GM13976 (cell line): ENCODE results near the gene GIGYF1.
"Not testable (repeated sequence)": the region's sequence is repeated elsewhere in the genome, so short reads cannot be mapped to it uniquely, and the experiment has no call there.

ENCODE experiments used
- DNase-seq: peaks from one replicate; pipeline ENCODE4 v3.0.0; 2012; ENCODE audit warnings: low spot score
- CTCF ChIP-seq: IDR thresholded peaks from 2 replicates; pipeline ENCODE4 v1.5.1; 2012; ENCODE audit warnings: borderline replicate concordance, mild to moderate bottlenecking; ENCODE audit not compliant: insufficient read depth; ENCODE audit errors: extremely low read depth, missing control alignments, control extremely low read depth
- in situ Hi-C: fragments of 300-500 bp; cut with MboI; formaldehyde crosslinking; loops from one replicate; pipeline ENCODE4 v1.12.0; 2022; ENCODE audit warnings: low sequenced_read_pairs, mixed read lengths, inconsistent platforms; ENCODE audit not compliant: unreplicated experiment

The GIGYF1 gene

GRCh38 chr7:100720279-100720670, 26.2 kb upstream of the GIGYF1 start, which contains the start of gene EPO:
Gene EPO (plus strand): TSS chr7:100720468. CDS start chr7:100720981, 513 bp downstream.
- DNase-seq, result no peak
- in situ Hi-C loops, result no loop called here
- TF ChIP-seq CTCF, result no peak

- in situ Hi-C loops, result no loop called here
- TF ChIP-seq CTCF, result no peak
- no peak for DNase-seq
These were observed 25.7 kb upstream of the GIGYF1 start for GRCh38 chr7:100719523-100720278.

- DNase-seq, in situ Hi-C loops: not testable (repeated sequence)
These were observed 23.0 kb upstream of the GIGYF1 start for GRCh38 chr7:100717073-100717472.

- no peak for DNase-seq
- no peak for TF ChIP-seq CTCF
- in situ Hi-C loops, result no loop called here
These were observed 20.7 kb upstream of the GIGYF1 start for GRCh38 chr7:100714725-100715124.

GRCh38 chr7:100711369-100711768, 17.3 kb upstream of the GIGYF1 start:
- in situ Hi-C loops, result no loop called here
- no peak for DNase-seq
- TF ChIP-seq CTCF, result no peak

- DNase-seq, result no peak
- in situ Hi-C loops, result no loop called here
- TF ChIP-seq CTCF, result no peak
These were observed 16.4 kb upstream of the GIGYF1 start for GRCh38 chr7:100710452-100710851.

GRCh38 chr7:100708395-100708794, 14.3 kb upstream of the GIGYF1 start:
- TF ChIP-seq CTCF, result no peak
- in situ Hi-C loops, result no loop called here
- no peak for DNase-seq
